Mesendoderm (in vitro differentiated cells): ENCODE results near the gene PCTP. TPM values are rescaled to one million over a fixed set of nuclear protein-coding genes. Genes with fewer than 3 reads are reported as not detected.

Source experiments
- DNase-seq: peaks from one replicate; pipeline ENCODE4 v3.0.0; 2013
- H2AK5ac ChIP-seq: 2 replicates; pipeline ENCODE4 v1.6.1; 2013; ENCODE audit warnings: low read length, inconsistent platforms
- H2BK120ac ChIP-seq: 2 replicates; pipeline ENCODE4 v1.6.1; 2013; ENCODE audit warnings: low read depth, mild to moderate bottlenecking, low read length, moderate library complexity, mixed read lengths
- H2BK15ac ChIP-seq: replicated peaks from 2 replicates; pipeline ENCODE4 v1.6.1; 2013; ENCODE audit warnings: low read depth, mild to moderate bottlenecking, moderate library complexity
- H2BK5ac ChIP-seq: 2 replicates; pipeline ENCODE4 v1.6.1; 2013; ENCODE audit warnings: low read length, inconsistent platforms
- H3K18ac ChIP-seq: 2 replicates; pipeline ENCODE4 v1.6.1; 2013; ENCODE audit warnings: mild to moderate bottlenecking, low read length, mixed read lengths
- H3K23ac ChIP-seq: one replicate; pipeline ENCODE4 v1.6.1; 2013; ENCODE audit warnings: low read length
- H3K27ac ChIP-seq: 2 replicates; pipeline ENCODE4 v1.5.1; 2013; ENCODE audit warnings: low read depth, mild to moderate bottlenecking, inconsistent platforms, low read length, moderate library complexity
- H3K27me3 ChIP-seq: 2 replicates; pipeline ENCODE4 v1.6.1; 2013; ENCODE audit warnings: low read length, control low read depth, mild to moderate bottlenecking, inconsistent platforms; ENCODE audit not compliant: insufficient read depth, poor library complexity
- H3K36me3 ChIP-seq: 2 replicates; pipeline ENCODE4 v1.6.1; 2013; ENCODE audit warnings: low read length, inconsistent platforms; ENCODE audit not compliant: control insufficient read depth, insufficient read depth
- H3K4ac ChIP-seq: one replicate; pipeline ENCODE4 v1.6.1; 2013; ENCODE audit warnings: low read depth, mild to moderate bottlenecking, low read length, moderate library complexity
- H3K4me1 ChIP-seq: 2 replicates; pipeline ENCODE4 v1.6.1; 2013; ENCODE audit warnings: low read depth, low read length, inconsistent platforms; ENCODE audit not compliant: control insufficient read depth
- H3K4me2 ChIP-seq: 2 replicates; pipeline ENCODE4 v1.6.1; 2013; ENCODE audit warnings: low read length
- H3K4me3 ChIP-seq: 2 replicates; pipeline ENCODE4 v1.5.1; 2013; ENCODE audit warnings: mild to moderate bottlenecking, low read length
- H3K56ac ChIP-seq: one replicate; pipeline ENCODE4 v1.6.1; 2013; ENCODE audit warnings: low read length
- H3K79me1 ChIP-seq: 2 replicates; pipeline ENCODE4 v1.6.1; 2013; ENCODE audit warnings: low read length, inconsistent platforms
- H3K79me2 ChIP-seq: 2 replicates; pipeline ENCODE4 v1.6.1; 2013; ENCODE audit warnings: mild to moderate bottlenecking, low read length; ENCODE audit not compliant: control insufficient read depth, insufficient read depth
- H3K9ac ChIP-seq: 2 replicates; pipeline ENCODE4 v1.6.1; 2013; ENCODE audit warnings: low read length, inconsistent platforms
- H4K5ac ChIP-seq: one replicate; pipeline ENCODE4 v1.6.1; 2013; ENCODE audit warnings: low read length
- H4K8ac ChIP-seq: one replicate; pipeline ENCODE4 v1.6.1; 2013; ENCODE audit warnings: low read depth, mild to moderate bottlenecking, control low read depth, low read length, moderate library complexity
- WGBS: extraction: QIAGEN DNeasy Blood & Tissue Kit; methylation state at CpG from one replicate; pipeline ENCODE4 v1.1.7; 2013; ENCODE audit warnings: low lambda C conversion rate, missing lambda C conversion rate; ENCODE audit not compliant: insufficient coverage; ENCODE audit errors: extremely low coverage; 5-methylcytosine and 5-hydroxymethylcytosine counted together
- polyA plus RNA-seq, 2 experiments: library from polyadenylated mRNA; stranded (reverse); fragments of 200-250 nt; gene quantifications; one replicate each; pipeline ENCODE4 v1.2.3, GENCODE V29; 2013

The PCTP gene
- polyA plus RNA-seq (2013, experiment 1 of 2): 16.0 TPM
- 16.1 TPM for polyA plus RNA-seq (2013, experiment 2 of 2)

DNA sequence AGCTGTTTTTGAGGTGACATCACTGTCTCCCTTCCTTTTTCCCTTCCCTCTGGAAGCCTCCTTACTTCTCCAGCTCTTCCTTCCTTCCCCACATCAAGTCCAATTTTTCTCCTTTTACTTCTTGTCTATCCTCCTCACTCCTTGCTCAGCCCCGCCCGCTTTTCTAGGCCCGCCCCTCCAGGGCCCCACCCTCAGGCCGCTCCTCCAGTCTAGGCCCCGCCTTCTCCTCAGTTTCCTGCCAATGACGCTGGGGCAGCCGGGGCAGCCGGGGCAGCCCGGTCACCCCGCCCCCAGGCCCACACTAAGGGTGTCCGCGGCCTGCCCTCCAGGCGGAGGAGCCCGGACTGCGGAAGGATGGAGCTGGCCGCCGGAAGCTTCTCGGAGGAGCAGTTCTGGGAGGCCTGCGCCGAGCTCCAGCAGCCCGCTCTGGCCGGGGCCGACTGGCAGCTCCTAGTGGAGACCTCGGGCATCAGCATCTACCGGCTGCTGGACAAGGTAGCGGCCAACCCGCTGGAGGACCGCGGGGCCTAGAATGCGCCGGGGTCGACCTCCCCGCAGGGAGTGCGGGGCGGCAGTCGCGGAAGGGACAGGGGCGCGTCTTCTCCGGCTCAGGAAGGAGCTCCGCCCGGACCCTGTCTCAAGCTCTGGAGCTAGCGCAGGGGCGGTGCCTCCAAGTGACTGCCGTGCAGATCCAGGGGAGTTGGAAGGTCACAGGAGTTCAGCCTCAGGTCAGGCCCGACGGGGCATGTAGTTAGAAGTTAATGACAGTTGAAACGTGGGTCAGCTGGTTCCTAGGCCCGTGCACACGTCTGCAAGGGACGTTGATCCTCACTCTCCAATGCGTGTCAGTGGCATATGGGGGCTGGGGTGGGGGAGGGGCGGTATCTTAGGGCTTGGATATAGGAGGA, at the start of gene PCTP:
PCTP (plus strand) TSS at position 302 of the 908 bp plus-strand sequence; CDS start at position 355, 53 bp downstream.
- no peak within 1 kb of the TSS for H4K8ac ChIP-seq
- H2BK15ac ChIP-seq: no peak within 1 kb of the TSS
- H3K4ac ChIP-seq: no peak within 1 kb of the TSS
- peak; percentile 97 for DNase-seq
- no peak within 1 kb of the TSS for H3K23ac ChIP-seq
- H3K9ac ChIP-seq: peak within 1 kb of the TSS; percentile 90
- peaks cover 7% of the 10 kb centered on the region for H3K79me1 ChIP-seq
- H2BK120ac ChIP-seq: no peak within 1 kb of the TSS
- no peaks in the 10 kb centered on the region for H3K27me3 ChIP-seq
- H3K4me3 ChIP-seq: peak within 1 kb of the TSS; percentile 78
- H3K4me2 ChIP-seq: peak within 1 kb of the TSS; percentile 85
- WGBS: no CpG with 5 or more reads among the region's 53 CpGs
- peak within 1 kb of the TSS; percentile 42 for H3K18ac ChIP-seq
- H3K27ac ChIP-seq: peak within 1 kb of the TSS; percentile 95
- peak within 1 kb of the TSS; percentile 76 for H2BK5ac ChIP-seq
- peaks cover 2% of the 10 kb centered on the region for H3K79me2 ChIP-seq
- H3K36me3 ChIP-seq: no peaks in the 10 kb centered on the region
- H2AK5ac ChIP-seq: no peak within 1 kb of the TSS
- peaks cover 2% of the 10 kb centered on the region for H3K4me1 ChIP-seq
- H3K56ac ChIP-seq: peak within 1 kb of the TSS; percentile 93
- H4K5ac ChIP-seq: no peak within 1 kb of the TSS

- Histone ChIP-seq H4K8ac (no peak overlapping the region), H3K4me2 (no peak overlapping the region), H2AK5ac (no peak overlapping the region), H3K9ac (no peak overlapping the region), H2BK120ac (no peak overlapping the region), H3K4me1 (peaks cover under 1% of the 10 kb centered on the region), H2BK5ac (no peak overlapping the region), H3K4me3 (no peak overlapping the region), H3K36me3 (no peaks in the 10 kb centered on the region), H4K5ac (no peak overlapping the region), H3K27ac (no peak overlapping the region), H3K79me2 (no peaks in the 10 kb centered on the region), H2BK15ac (no peak overlapping the region), H3K4ac (no peak overlapping the region), H3K56ac (no peak overlapping the region), H3K18ac (no peak overlapping the region), H3K23ac (no peak overlapping the region), H3K79me1 (no peaks in the 10 kb centered on the region), H3K27me3 (no peaks in the 10 kb centered on the region)
- no CpG with 5 or more reads among the region's 7 CpGs for WGBS
- no peak for DNase-seq
These were observed 48.7 kb upstream of the PCTP start for GRCh38 chr17:55702150-55702549.

GRCh38 chr17:55704401-55704800, 46.5 kb upstream of the PCTP start:
- Histone ChIP-seq H3K27ac (no peak overlapping the region), H3K27me3 (no peaks in the 10 kb centered on the region), H3K18ac (no peak overlapping the region), H2BK15ac (no peak overlapping the region), H3K23ac (no peak overlapping the region), H3K79me1 (no peaks in the 10 kb centered on the region), H3K79me2 (no peaks in the 10 kb centered on the region), H3K4ac (no peak overlapping the region), H2BK5ac (no peak overlapping the region), H4K5ac (no peak overlapping the region), H3K4me1 (peaks cover 4% of the 10 kb centered on the region), H3K56ac (no peak overlapping the region), H2AK5ac (no peak overlapping the region), H3K4me2 (no peak overlapping the region), H3K4me3 (no peak overlapping the region), H3K9ac (no peak overlapping the region), H3K36me3 (no peaks in the 10 kb centered on the region), H4K8ac (no peak overlapping the region), H2BK120ac (no peak overlapping the region)
- WGBS: no CpG with 5 or more reads among the region's 1 CpG
- no peak for DNase-seq

- H2BK5ac ChIP-seq: no peak overlapping the region
- H3K79me1 ChIP-seq: no peaks in the 10 kb centered on the region
- H3K27me3 ChIP-seq: no peaks in the 10 kb centered on the region
- no peak overlapping the region for H2BK15ac ChIP-seq
- no peak overlapping the region for H2AK5ac ChIP-seq
- DNase-seq: no peak
- no peak overlapping the region for H3K23ac ChIP-seq
- peaks cover 4% of the 10 kb centered on the region for H3K4me1 ChIP-seq
- no peak overlapping the region for H3K4ac ChIP-seq
- H3K4me2 ChIP-seq: no peak overlapping the region
- H3K18ac ChIP-seq: no peak overlapping the region
- no peak overlapping the region for H4K5ac ChIP-seq
- H3K56ac ChIP-seq: no peak overlapping the region
- H3K9ac ChIP-seq: no peak overlapping the region
- H3K27ac ChIP-seq: no peak overlapping the region
- no peaks in the 10 kb centered on the region for H3K36me3 ChIP-seq
- no peaks in the 10 kb centered on the region for H3K79me2 ChIP-seq
- no peak overlapping the region for H3K4me3 ChIP-seq
- no peak overlapping the region for H4K8ac ChIP-seq
- no peak overlapping the region for H2BK120ac ChIP-seq
These were observed 45.0 kb upstream of the PCTP start for GRCh38 chr17:55705847-55706246.

- no peak overlapping the region for H4K8ac ChIP-seq
- peak; percentile 73 for DNase-seq
- H3K56ac ChIP-seq: no peak overlapping the region
- H3K18ac ChIP-seq: no peak overlapping the region
- no peak overlapping the region for H2AK5ac ChIP-seq
- no CpG with 5 or more reads among the region's 11 CpGs for WGBS
- no peaks in the 10 kb centered on the region for H3K27me3 ChIP-seq
- no peak overlapping the region for H2BK5ac ChIP-seq
- no peak overlapping the region for H2BK15ac ChIP-seq
- no peak overlapping the region for H3K23ac ChIP-seq
- no peak overlapping the region for H4K5ac ChIP-seq
- H3K9ac ChIP-seq: no peak overlapping the region
- H2BK120ac ChIP-seq: no peak overlapping the region
- no peak overlapping the region for H3K4me3 ChIP-seq
- H3K36me3 ChIP-seq: no peaks in the 10 kb centered on the region
- no peak overlapping the region for H3K4ac ChIP-seq
- no peak overlapping the region for H3K4me2 ChIP-seq
- H3K27ac ChIP-seq: no peak overlapping the region
- H3K79me2 ChIP-seq: no peaks in the 10 kb centered on the region
- peaks cover 4% of the 10 kb centered on the region for H3K4me1 ChIP-seq
- H3K79me1 ChIP-seq: no peaks in the 10 kb centered on the region
These were observed 43.8 kb upstream of the PCTP start for GRCh38 chr17:55706808-55707773.
